ENCODE results near the gene CD38.

The CD38 gene

GRCh38 chr4:15870079-15870478 lies 92.0 kb downstream of the CD38 start:
- no peak for DNase-seq

GRCh38 chr4:15870921-15871664 lies 93.0 kb downstream of the CD38 start:
- DNase-seq, result no peak

- DNase-seq, result no peak
These were observed 95.0 kb downstream of the CD38 start for GRCh38 chr4:15873117-15873516.

- DNase-seq, result no peak
These were observed 96.5 kb downstream of the CD38 start for GRCh38 chr4:15874671-15875070.

GRCh38 chr4:15875663-15876460 lies 97.7 kb downstream of the CD38 start:
- DNase-seq, result no peak

- DNase-seq, result no peak
These were observed 99.9 kb downstream of the CD38 start for GRCh38 chr4:15878011-15878410.

- DNase-seq, result no peak
These were observed 103.7 kb downstream of the CD38 start for GRCh38 chr4:15881820-15882219.

- DNase-seq, result peak; percentile 34
These were observed 104.6 kb downstream of the CD38 start for GRCh38 chr4:15882675-15883086.

- no peak for DNase-seq
These were observed 105.6 kb downstream of the CD38 start for GRCh38 chr4:15883610-15884243.

GRCh38 chr4:15884666-15885065 lies 106.5 kb downstream of the CD38 start:
- DNase-seq, result no peak

- no peak for DNase-seq
These were observed 107.3 kb downstream of the CD38 start for GRCh38 chr4:15885422-15885821.

- no peak for DNase-seq
These were observed 110.4 kb downstream of the CD38 start for GRCh38 chr4:15888515-15888914.

- no peak for DNase-seq
These were observed 112.2 kb downstream of the CD38 start for GRCh38 chr4:15890246-15890829.

GRCh38 chr4:15891312-15891711 lies 113.2 kb downstream of the CD38 start:
- DNase-seq, result no peak

GRCh38 chr4:15893962-15894361 lies 115.8 kb downstream of the CD38 start:
- DNase-seq, result no peak

- DNase-seq, result no peak
These were observed 116.3 kb downstream of the CD38 start for GRCh38 chr4:15894393-15894792.

- no peak for DNase-seq
These were observed 117.1 kb downstream of the CD38 start for GRCh38 chr4:15894921-15895916.

- DNase-seq, result no peak
These were observed 119.4 kb downstream of the CD38 start for GRCh38 chr4:15897577-15897976.

GRCh38 chr4:15898902-15899301 lies 120.8 kb downstream of the CD38 start:
- no peak for DNase-seq

- no peak for DNase-seq
These were observed 121.4 kb downstream of the CD38 start for GRCh38 chr4:15899511-15899910.

GRCh38 chr4:15901007-15901406 lies 122.9 kb downstream of the CD38 start:
- no peak for DNase-seq

- DNase-seq, result no peak
These were observed 123.9 kb downstream of the CD38 start for GRCh38 chr4:15901998-15902397.
